ENCODE measurements around the gene ACOXL. TPM values are rescaled to one million over a fixed set of nuclear protein-coding genes. Genes with fewer than 3 reads are reported as not detected.

ACOXL gene
- total RNA-seq, 1 donor: not detected

- Histone ChIP-seq H3K4me1 (ENCODE audit: insufficient read depth, low read length) (no peaks in the 10 kb centered on the region), H3K79me2 (ENCODE audit: insufficient read depth, low read length) (no peaks in the 10 kb centered on the region), H2AFZ (ENCODE audit: low read length) (no peak overlapping the region), H3K36me3 (ENCODE audit: insufficient read depth, low read length) (no peaks in the 10 kb centered on the region), H3K27me3 (ENCODE audit: insufficient read depth, low read length) (peaks cover 21% of the 10 kb centered on the region), H3K4me3 (ENCODE audit: insufficient read depth, low read length) (no peak overlapping the region), H4K20me1 (ENCODE audit: insufficient read depth, low read length) (no peaks in the 10 kb centered on the region), H3K4me2 (ENCODE audit: insufficient read depth, low read length) (no peak overlapping the region), H3K9me3 (ENCODE audit: low read depth, low read length) (no peaks in the 10 kb centered on the region), H3K27ac (ENCODE audit: low read depth, low read length) (no peak overlapping the region)
- peak; percentile 15 for DNase-seq (ENCODE audit: insufficient read length, low spot score, missing footprints)
- TF ChIP-seq, protein P1, sequence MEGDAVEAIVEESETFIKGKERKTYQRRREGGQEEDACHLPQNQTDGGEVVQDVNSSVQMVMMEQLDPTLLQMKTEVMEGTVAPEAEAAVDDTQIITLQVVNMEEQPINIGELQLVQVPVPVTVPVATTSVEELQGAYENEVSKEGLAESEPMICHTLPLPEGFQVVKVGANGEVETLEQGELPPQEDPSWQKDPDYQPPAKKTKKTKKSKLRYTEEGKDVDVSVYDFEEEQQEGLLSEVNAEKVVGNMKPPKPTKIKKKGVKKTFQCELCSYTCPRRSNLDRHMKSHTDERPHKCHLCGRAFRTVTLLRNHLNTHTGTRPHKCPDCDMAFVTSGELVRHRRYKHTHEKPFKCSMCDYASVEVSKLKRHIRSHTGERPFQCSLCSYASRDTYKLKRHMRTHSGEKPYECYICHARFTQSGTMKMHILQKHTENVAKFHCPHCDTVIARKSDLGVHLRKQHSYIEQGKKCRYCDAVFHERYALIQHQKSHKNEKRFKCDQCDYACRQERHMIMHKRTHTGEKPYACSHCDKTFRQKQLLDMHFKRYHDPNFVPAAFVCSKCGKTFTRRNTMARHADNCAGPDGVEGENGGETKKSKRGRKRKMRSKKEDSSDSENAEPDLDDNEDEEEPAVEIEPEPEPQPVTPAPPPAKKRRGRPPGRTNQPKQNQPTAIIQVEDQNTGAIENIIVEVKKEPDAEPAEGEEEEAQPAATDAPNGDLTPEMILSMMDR (IDR thresholded peaks at IDR 0.05; ENCODE audit: extremely low read depth, low read depth, low read length): no peak
Measured at GRCh38 chr2:110980339-110981062, 248.1 kb downstream of the ACOXL start.

GRCh38 chr2:110983133-110983532, 250.8 kb downstream of the ACOXL start:
- TF ChIP-seq, protein P1 (IDR thresholded peaks at IDR 0.05; ENCODE audit: extremely low read depth, low read depth, low read length): no peak
- no peak for DNase-seq (ENCODE audit: insufficient read length, low spot score, missing footprints)
- no peaks in the 10 kb centered on the region for H4K20me1 ChIP-seq (ENCODE audit: insufficient read depth, low read length)
- no peak overlapping the region for H2AFZ ChIP-seq (ENCODE audit: low read length)
- no peaks in the 10 kb centered on the region for H3K79me2 ChIP-seq (ENCODE audit: insufficient read depth, low read length)
- H3K27me3 ChIP-seq (ENCODE audit: insufficient read depth, low read length): peaks cover 15% of the 10 kb centered on the region
- no peak overlapping the region for H3K4me3 ChIP-seq (ENCODE audit: insufficient read depth, low read length)
- no peaks in the 10 kb centered on the region for H3K9me3 ChIP-seq (ENCODE audit: low read depth, low read length)
- H3K4me2 ChIP-seq (ENCODE audit: insufficient read depth, low read length): no peak overlapping the region
- H3K27ac ChIP-seq (ENCODE audit: low read depth, low read length): no peak overlapping the region
- H3K4me1 ChIP-seq (ENCODE audit: insufficient read depth, low read length): no peaks in the 10 kb centered on the region
- no peaks in the 10 kb centered on the region for H3K36me3 ChIP-seq (ENCODE audit: insufficient read depth, low read length)

DNA sequence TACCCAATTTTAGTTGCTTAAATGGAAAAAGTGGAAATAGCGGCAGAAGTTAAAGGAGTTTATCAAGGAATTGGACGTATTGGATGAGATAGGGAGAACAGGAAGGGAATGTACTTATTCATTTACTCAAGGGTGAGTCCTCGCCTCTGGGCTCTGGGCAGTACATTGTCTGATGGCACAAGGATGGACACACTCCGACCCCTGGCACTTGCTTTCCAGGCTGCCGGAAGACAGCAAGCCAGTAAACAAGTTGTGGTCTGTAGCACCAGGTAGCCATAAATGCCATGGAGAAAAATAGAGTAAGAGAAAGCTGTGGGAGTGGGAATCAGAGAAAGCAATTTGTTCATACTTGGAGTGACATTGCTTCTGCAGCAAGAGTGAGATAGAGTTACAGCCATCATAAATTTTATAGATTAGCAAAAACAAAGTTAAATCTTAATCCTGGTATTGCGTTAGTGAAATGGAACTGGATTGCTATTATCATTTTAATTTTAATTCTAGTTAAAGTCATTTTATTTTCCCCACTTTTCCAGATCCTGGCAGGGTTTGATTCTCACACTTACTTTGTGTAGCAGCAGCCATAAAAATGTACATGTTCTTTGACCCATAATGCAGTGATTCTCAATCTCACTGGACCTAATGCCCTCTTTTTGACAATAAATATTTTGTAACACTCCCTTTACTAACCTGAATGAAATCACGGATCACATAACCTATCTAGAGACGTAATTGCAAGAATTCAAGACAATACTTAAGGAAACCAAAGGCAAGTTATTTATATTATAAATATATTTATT, 252.5 kb downstream of the ACOXL start:
- Histone ChIP-seq H2AFZ (ENCODE audit: low read length) (no peak overlapping the region), H3K27me3 (ENCODE audit: insufficient read depth, low read length) (peaks cover 13% of the 10 kb centered on the region), H3K4me2 (ENCODE audit: insufficient read depth, low read length) (no peak overlapping the region), H3K36me3 (ENCODE audit: insufficient read depth, low read length) (no peaks in the 10 kb centered on the region), H3K9me3 (ENCODE audit: low read depth, low read length) (no peaks in the 10 kb centered on the region), H3K27ac (ENCODE audit: low read depth, low read length) (no peak overlapping the region), H3K79me2 (ENCODE audit: insufficient read depth, low read length) (no peaks in the 10 kb centered on the region), H4K20me1 (ENCODE audit: insufficient read depth, low read length) (no peaks in the 10 kb centered on the region), H3K4me3 (ENCODE audit: insufficient read depth, low read length) (no peak overlapping the region), H3K4me1 (ENCODE audit: insufficient read depth, low read length) (no peaks in the 10 kb centered on the region)
- DNase-seq (ENCODE audit: insufficient read length, low spot score, missing footprints): peak; percentile 2
- TF ChIP-seq, protein P1 (IDR thresholded peaks at IDR 0.05; ENCODE audit: extremely low read depth, low read depth, low read length): no peak

DNA sequence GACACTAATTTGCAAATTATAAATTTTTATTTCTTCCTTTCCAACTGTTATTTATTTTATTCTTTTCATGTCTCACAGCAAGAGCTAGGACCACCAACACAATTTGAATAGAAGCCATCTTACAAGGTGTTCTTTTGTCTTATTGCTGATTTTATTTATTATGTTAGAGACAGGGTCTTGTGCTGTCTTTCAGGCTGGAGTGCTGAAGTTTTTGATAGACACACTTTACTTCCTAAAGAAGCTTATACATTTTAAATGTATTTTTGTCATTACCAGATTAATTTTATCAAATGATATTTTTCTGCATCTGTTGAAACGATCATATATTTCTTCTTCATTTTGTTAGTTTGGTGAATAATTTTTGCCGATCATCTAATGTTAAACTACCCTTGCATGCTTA, 258.1 kb downstream of the ACOXL start:
- DNase-seq (ENCODE audit: insufficient read length, low spot score, missing footprints): no peak
- Histone ChIP-seq H3K4me3 (ENCODE audit: insufficient read depth, low read length) (no peak overlapping the region), H3K79me2 (ENCODE audit: insufficient read depth, low read length) (no peaks in the 10 kb centered on the region), H3K27me3 (ENCODE audit: insufficient read depth, low read length) (peaks cover 22% of the 10 kb centered on the region), H3K36me3 (ENCODE audit: insufficient read depth, low read length) (no peaks in the 10 kb centered on the region), H3K4me2 (ENCODE audit: insufficient read depth, low read length) (no peak overlapping the region), H4K20me1 (ENCODE audit: insufficient read depth, low read length) (no peaks in the 10 kb centered on the region), H3K9me3 (ENCODE audit: low read depth, low read length) (no peaks in the 10 kb centered on the region), H3K27ac (ENCODE audit: low read depth, low read length) (no peak overlapping the region), H2AFZ (ENCODE audit: low read length) (no peak overlapping the region), H3K4me1 (ENCODE audit: insufficient read depth, low read length) (no peaks in the 10 kb centered on the region)
- TF ChIP-seq, protein P1 (IDR thresholded peaks at IDR 0.05; ENCODE audit: extremely low read depth, low read depth, low read length): no peak
